ENCODE results near the gene DNAAF1. TPM values are rescaled to one million over a fixed set of nuclear protein-coding genes. Genes with fewer than 3 reads are reported as not detected.

Gene DNAAF1
- total and polyA plus RNA-seq, 2 of the 4 experiments (the other 2 are of a cell fraction), result 0.05 TPM; not detected in 1

DNA sequence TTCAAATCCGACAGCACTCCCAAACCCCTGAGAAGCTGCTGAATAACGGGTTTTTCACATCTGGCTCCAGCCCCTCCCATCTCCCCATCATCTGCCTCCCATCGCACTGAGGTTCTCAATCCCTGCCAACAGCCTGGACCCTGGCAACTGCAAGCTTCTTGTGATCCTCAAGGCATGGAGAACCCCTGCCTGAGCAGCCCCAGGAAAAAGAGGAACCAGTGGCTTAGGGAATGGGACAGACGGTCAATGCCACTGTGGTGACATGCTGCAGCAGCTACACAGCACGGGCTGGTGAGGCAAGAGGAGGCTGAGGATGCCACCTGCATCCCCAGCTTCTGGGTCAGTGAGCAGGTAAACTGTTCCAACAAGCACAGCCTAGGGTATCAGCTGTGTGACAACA, 25.1 kb upstream of the DNAAF1 start:
- Histone ChIP-seq H3K14ac (replicated peaks; ENCODE audit: low read depth, low read length) (no peak overlapping the region), H3K27me3 (ENCODE audit: control insufficient read depth, insufficient read depth, low read length) (no peaks in the 10 kb centered on the region), H2BK20ac (ENCODE audit: low read depth, low read length) (no peak overlapping the region), H4K8ac (ENCODE audit: low read depth in 2 of 2, low read length in 2 of 2) (no peak overlapping the region), H2BK120ac (ENCODE audit: low read depth, low read length) (no peak overlapping the region), H2AK5ac (ENCODE audit: low read depth, low read length) (no peak overlapping the region), H3K79me1 (ENCODE audit: low read depth in 1 of 2, low read length in 2 of 2) (peaks cover 5 to 21% of the 10 kb centered on the region in 2 experiments; a peak in 3 of 4 replicates), H3K56ac (ENCODE audit: extremely low read depth, insufficient read depth, low read length) (no peak overlapping the region), H4K91ac (ENCODE audit: insufficient read depth, low read depth, low read length) (no peak overlapping the region), H3K23ac (ENCODE audit: low read depth, low read length) (no peak overlapping the region), H3K36me3 (ENCODE audit: control insufficient read depth, insufficient read depth, low read length) (peaks cover 8% of the 10 kb centered on the region), H3K4ac (ENCODE audit: low read depth, low read length) (no peak overlapping the region), H2AK9ac (replicated peaks; ENCODE audit: low read depth, low read length, poor library complexity) (no peak overlapping the region), H4K20me1 (ENCODE audit: insufficient read depth, low read length) (no peaks in the 10 kb centered on the region), H3K4me1 (ENCODE audit: control insufficient read depth, insufficient read depth, low read length) (no peaks in the 10 kb centered on the region), H3K9ac (ENCODE audit: low read depth, low read length) (no peak overlapping the region), H3K4me3 (ENCODE audit: insufficient read depth, low read depth, low read length) (no peak overlapping the region), H4K5ac (ENCODE audit: low read depth, low read length) (no peak overlapping the region), H3K4me2 (ENCODE audit: low read depth, low read length) (no peak overlapping the region), H3K27ac (ENCODE audit: insufficient read depth, low read length) (no peak overlapping the region), H3K18ac (ENCODE audit: low read depth, low read length) (no peak overlapping the region), H2AFZ (replicated peaks; ENCODE audit: low read length, poor library complexity) (no peak overlapping the region), H3K9me3 (ENCODE audit: control insufficient read depth, insufficient read depth, low read length) (no peaks in the 10 kb centered on the region), H2BK15ac (ENCODE audit: low read depth, low read length) (no peak overlapping the region), H2BK5ac (ENCODE audit: low read depth, low read length, poor library complexity, severe bottlenecking) (no peak overlapping the region), H3K9me1 (ENCODE audit: insufficient read depth, low read length) (no peaks in the 10 kb centered on the region; the same call in 1 of the 2 replicates)
- POLR2A ChIA-PET (ENCODE audit: unreplicated experiment), result no interaction called here
- dilution Hi-C loops (cut with HindIII; ENCODE audit: low sequenced_read_pairs, unreplicated experiment), result no loop called here
- ATAC-seq (ENCODE audit: low read depth) (no peak), DNase-seq (no peak)
- CTCF ChIA-PET, result interaction anchor here (0.5 kb wide), 1 partner anchor 20 kb away, joined by 8 read pairs; no protein-coding TSS in a partner anchor
- no peak for TF ChIP-seq RAD21 (IDR thresholded peaks at IDR 0.05; ENCODE audit: low read length)
- TF ChIP-seq RCOR1 (IDR thresholded peaks at IDR 0.05; ENCODE audit: insufficient replicate concordance, low read length), result no peak
- TF ChIP-seq, protein P1, sequence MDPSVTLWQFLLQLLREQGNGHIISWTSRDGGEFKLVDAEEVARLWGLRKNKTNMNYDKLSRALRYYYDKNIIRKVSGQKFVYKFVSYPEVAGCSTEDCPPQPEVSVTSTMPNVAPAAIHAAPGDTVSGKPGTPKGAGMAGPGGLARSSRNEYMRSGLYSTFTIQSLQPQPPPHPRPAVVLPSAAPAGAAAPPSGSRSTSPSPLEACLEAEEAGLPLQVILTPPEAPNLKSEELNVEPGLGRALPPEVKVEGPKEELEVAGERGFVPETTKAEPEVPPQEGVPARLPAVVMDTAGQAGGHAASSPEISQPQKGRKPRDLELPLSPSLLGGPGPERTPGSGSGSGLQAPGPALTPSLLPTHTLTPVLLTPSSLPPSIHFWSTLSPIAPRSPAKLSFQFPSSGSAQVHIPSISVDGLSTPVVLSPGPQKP (IDR thresholded peaks at IDR 0.05; ENCODE audit: borderline replicate concordance, low read depth, low read length), result no peak
- TF ChIP-seq MXI1 (IDR thresholded peaks at IDR 0.05; ENCODE audit: borderline replicate concordance, low read depth, low read length), result no peak
- TF ChIP-seq SMC3 (IDR thresholded peaks at IDR 0.05; ENCODE audit: low read depth, low read length), result no peak
- TF ChIP-seq, protein P2, sequence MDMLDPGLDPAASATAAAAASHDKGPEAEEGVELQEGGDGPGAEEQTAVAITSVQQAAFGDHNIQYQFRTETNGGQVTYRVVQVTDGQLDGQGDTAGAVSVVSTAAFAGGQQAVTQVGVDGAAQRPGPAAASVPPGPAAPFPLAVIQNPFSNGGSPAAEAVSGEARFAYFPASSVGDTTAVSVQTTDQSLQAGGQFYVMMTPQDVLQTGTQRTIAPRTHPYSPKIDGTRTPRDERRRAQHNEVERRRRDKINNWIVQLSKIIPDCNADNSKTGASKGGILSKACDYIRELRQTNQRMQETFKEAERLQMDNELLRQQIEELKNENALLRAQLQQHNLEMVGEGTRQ (IDR thresholded peaks at IDR 0.05; ENCODE audit: low read depth, low read length), result no peak
- no peak for TF ChIP-seq FOS (IDR thresholded peaks at IDR 0.05; ENCODE audit: low read depth, low read length)
- no peak for TF ChIP-seq CHD1 (IDR thresholded peaks at IDR 0.05; ENCODE audit: low read depth, low read length)
- TF ChIP-seq BHLHE40 (IDR thresholded peaks at IDR 0.05; ENCODE audit: low read depth, low read length), result no peak
- TF ChIP-seq POLR2A (IDR thresholded peaks at IDR 0.05; ENCODE audit: low read depth, low read length), result no peak
- no peak for TF ChIP-seq RFX5 (IDR thresholded peaks at IDR 0.05; ENCODE audit: low read depth, low read length)
- intact Hi-C loops (cut with micrococcal nuclease), result no loop called here
- 80% methylated on average over 3 of the region's 5 CpGs; no CpG with 5 or more reads in 1 of the 2 experiments for WGBS, 2 experiments (ENCODE audit: extremely low coverage in 2 of 2, insufficient read length in 1 of 2)
- in situ Hi-C loops (cut with MboI; ENCODE audit: low sequenced_read_pairs), result no loop called here
- no TSS peak for BruUV-seq (replicated peaks)
